Memory B cell (primary cell): Measurements from ENCODE around the gene SCRN1.

Experiments
- ATAC-seq: fragments of 150-1000 bp; cut with Tn5 transposase; 2 replicates; pipeline ENCODE4 v1.10.0; 2021; ENCODE audit warnings: low read depth, mild to moderate bottlenecking, moderate library complexity
- DNase-seq, 2 donors: peaks; one replicate each; pipeline ENCODE4 v3.0.0; 2022; ENCODE audit warnings: low spot score in 2 of 2
- H3K27ac Mint-ChIP-seq: one replicate; pipeline ENCODE4 v1.8.0; 2022; ENCODE audit warnings: mild to moderate bottlenecking, moderate library complexity, mixed read lengths
- H3K27me3 Mint-ChIP-seq: one replicate; pipeline ENCODE4 v1.8.0; 2022; ENCODE audit warnings: mixed read lengths
- H3K36me3 Mint-ChIP-seq: one replicate; pipeline ENCODE4 v1.8.0; 2022; ENCODE audit warnings: mild to moderate bottlenecking, mixed read lengths
- H3K4me1 Mint-ChIP-seq: one replicate; pipeline ENCODE4 v1.8.0; 2022; ENCODE audit warnings: mixed read lengths
- H3K4me3 Mint-ChIP-seq: one replicate; pipeline ENCODE4 v1.8.0; 2022; ENCODE audit warnings: mild to moderate bottlenecking, moderate library complexity, mixed read lengths
- H3K9me3 Mint-ChIP-seq: one replicate; pipeline ENCODE4 v1.8.0; 2022; ENCODE audit warnings: mixed read lengths

Gene SCRN1

DNA sequence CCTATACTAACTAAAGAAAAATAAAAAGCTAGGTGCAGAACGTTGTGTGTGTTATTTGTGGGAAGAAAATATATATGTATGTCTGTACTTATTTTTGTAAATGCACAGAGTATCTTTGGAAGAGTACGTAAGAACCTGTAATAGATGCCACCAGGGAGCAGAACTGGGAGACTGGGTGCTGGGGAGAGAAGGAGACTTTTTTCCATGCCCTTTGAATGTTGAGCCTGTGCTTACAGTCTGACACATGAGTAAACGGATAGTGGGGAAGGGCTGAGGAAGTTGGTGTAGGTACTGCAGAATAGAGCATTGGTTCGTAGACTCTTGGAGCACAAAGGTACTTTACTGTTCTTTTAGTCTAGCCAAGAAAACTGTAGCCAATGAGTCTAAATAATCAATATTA is 1.3 kb upstream of the SCRN1 start:
- DNase-seq (no peak), ATAC-seq (no peak)
- Mint-ChIP-seq H3K4me3 (peak overlapping the region; percentile 72), H3K9me3 (no peaks in the 10 kb centered on the region), H3K27ac (peak overlapping the region; percentile 89), H3K27me3 (no peaks in the 10 kb centered on the region), H3K36me3 (no peaks in the 10 kb centered on the region), H3K4me1 (peaks cover 18% of the 10 kb centered on the region)

GRCh38 chr7:29988424-29989256 is 961 bp downstream of the SCRN1 start:
- Mint-ChIP-seq H3K36me3 (peaks cover under 1% of the 10 kb centered on the region), H3K27me3 (no peaks in the 10 kb centered on the region), H3K27ac (peak overlapping the region; percentile 86), H3K4me1 (peaks cover 24% of the 10 kb centered on the region), H3K9me3 (no peaks in the 10 kb centered on the region), H3K4me3 (peak overlapping the region; percentile 87)
- DNase-seq: peak; percentile 27 to 43
- ATAC-seq: peak; percentile 43

- H3K4me3 Mint-ChIP-seq: peak overlapping the region; percentile 87
- peaks cover 2% of the 10 kb centered on the region for H3K36me3 Mint-ChIP-seq
- H3K9me3 Mint-ChIP-seq: no peaks in the 10 kb centered on the region
- no peak for ATAC-seq
- H3K4me1 Mint-ChIP-seq: peaks cover 28% of the 10 kb centered on the region
- H3K27me3 Mint-ChIP-seq: no peaks in the 10 kb centered on the region
- peak overlapping the region; percentile 86 for H3K27ac Mint-ChIP-seq
- DNase-seq: no peak
Observed at GRCh38 chr7:29987811-29988317, 1.7 kb downstream of the SCRN1 start.

- peak overlapping the region; percentile 85 for H3K4me3 Mint-ChIP-seq
Observed at GRCh38 chr7:29987083-29987482, 2.5 kb downstream of the SCRN1 start.

DNA sequence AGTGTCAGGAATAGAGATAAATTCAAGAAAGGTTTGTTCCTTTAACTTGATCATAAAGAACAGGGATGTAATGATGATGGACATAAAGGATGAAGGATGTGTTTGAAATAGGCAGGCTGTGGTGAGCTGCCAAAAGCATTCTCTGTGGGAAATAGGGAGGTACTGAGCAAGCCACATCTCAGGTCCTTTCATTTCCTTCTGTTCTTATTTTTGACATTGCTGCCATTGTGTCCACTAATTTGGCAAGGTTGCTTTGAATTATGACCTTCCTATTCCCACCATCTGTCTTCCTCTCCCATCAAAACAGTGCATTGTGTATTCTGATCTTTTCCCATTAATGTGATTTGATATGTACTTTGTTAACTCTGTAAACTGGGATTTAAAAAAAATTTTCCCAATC is 9.4 kb downstream of the SCRN1 start:
- no peaks in the 10 kb centered on the region for H3K27me3 Mint-ChIP-seq
- peaks cover 7% of the 10 kb centered on the region for H3K36me3 Mint-ChIP-seq
- no peaks in the 10 kb centered on the region for H3K9me3 Mint-ChIP-seq
- H3K27ac Mint-ChIP-seq: no peak overlapping the region
- ATAC-seq (no peak), DNase-seq (no peak)
- no peak overlapping the region for H3K4me3 Mint-ChIP-seq
- H3K4me1 Mint-ChIP-seq: peaks cover 36% of the 10 kb centered on the region

More at GRCh38 chr7:29987083-29987482, 2.5 kb downstream of the SCRN1 start:
- peaks cover 30% of the 10 kb centered on the region for H3K4me1 Mint-ChIP-seq
- H3K9me3 Mint-ChIP-seq: no peaks in the 10 kb centered on the region
- H3K27ac Mint-ChIP-seq: peak overlapping the region; percentile 86
- H3K27me3 Mint-ChIP-seq: no peaks in the 10 kb centered on the region
- H3K36me3 Mint-ChIP-seq: peaks cover 2% of the 10 kb centered on the region
- DNase-seq (no peak), ATAC-seq (no peak)

DNA sequence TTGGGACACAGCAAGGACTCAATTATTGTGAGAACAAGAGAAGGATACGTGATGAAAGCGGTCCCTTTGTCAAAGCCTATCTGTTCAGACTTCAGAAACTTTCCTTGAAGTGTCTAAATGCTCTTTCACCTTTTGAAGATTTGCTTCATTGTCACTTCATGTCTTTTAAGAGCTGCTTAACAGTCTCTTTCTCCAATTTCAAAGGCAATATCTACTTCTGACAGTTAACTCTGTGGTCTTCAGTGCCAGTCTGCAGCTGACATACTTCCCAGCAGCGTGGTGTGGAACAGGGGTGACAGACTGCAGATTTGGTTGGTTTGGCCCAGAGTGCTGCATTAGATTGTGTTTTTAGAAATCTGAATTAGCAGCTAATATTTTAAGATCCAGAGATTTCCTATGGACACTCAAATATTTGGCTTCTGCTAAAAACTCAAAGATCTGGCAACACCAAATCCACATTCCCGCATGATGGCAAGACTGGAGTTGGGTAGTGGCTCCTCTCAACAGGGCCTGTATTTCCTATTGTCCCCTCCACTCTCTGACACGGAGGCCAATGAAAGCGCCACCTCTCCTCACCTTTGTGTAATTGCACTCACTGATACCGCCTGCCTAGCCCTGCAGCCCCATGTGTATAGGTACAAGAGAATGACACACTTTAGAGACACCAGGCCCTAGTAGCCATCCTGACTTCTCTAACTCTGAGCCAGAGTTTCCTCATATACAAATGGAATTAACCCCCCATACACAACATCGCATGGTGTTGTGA is 11.5 kb downstream of the SCRN1 start:
- Mint-ChIP-seq H3K27ac (peak overlapping the region; percentile 28), H3K9me3 (no peaks in the 10 kb centered on the region), H3K4me1 (peaks cover 37% of the 10 kb centered on the region), H3K36me3 (peaks cover 7% of the 10 kb centered on the region), H3K4me3 (no peak overlapping the region), H3K27me3 (no peaks in the 10 kb centered on the region)
- DNase-seq: no peak
- no peak for ATAC-seq

DNA sequence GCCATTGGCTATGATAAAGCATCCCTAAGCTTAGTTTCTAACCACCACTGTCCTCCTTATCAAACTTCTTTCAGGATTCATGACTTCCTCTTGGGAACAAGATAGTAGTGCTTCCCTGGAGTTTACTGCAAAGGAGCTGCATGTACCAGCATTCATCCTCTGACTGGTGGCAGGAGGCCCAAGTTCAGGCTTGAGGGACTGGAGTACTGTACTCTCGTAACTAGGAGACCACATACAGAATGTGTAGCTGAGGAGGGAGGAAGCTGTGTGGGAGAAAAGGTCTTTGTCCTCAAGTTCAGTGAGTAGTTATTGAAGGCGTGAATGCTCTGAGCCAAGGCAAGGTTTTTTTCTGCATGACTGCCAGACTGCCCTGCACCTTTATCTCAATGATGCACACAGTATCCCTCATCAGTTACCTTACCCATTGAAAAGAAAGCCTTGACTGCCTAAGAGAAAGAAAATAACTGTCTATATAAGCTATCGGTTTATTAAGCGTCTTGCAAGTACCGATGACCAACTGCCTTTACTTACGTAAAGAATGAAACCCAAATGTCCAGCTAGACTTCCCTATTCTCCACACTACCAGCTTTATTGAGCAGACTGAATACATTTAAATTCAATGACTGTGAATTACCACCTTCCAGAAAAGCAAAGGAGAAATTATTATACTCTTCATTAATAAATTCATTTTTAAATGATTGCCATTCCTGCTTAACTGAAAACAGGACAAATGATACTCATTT is 12.8 kb downstream of the SCRN1 start:
- no peak overlapping the region for H3K27ac Mint-ChIP-seq
- H3K36me3 Mint-ChIP-seq: peaks cover 7% of the 10 kb centered on the region
- H3K27me3 Mint-ChIP-seq: no peaks in the 10 kb centered on the region
- H3K4me1 Mint-ChIP-seq: peaks cover 35% of the 10 kb centered on the region
- no peak overlapping the region for H3K4me3 Mint-ChIP-seq
- H3K9me3 Mint-ChIP-seq: no peaks in the 10 kb centered on the region
- DNase-seq (no peak), ATAC-seq (no peak)

DNA sequence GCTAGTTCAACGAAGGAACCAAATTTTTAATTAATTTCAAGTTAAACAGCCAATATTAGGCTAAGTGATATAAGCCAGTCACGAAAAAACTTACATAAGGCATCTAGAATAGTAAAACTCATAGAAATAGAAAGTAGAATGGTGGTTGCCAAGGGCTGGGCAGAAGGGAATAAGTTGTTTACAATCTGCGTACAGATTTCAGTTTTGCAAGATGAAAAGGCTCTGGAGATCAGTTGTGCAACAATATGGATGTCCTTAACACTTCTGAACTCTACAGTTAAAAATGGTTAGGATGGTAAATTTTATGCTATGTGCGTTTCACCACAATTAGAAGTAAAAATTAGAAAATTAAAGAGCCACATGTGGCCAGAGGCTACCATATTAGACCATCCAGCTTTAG is 13.3 kb downstream of the SCRN1 start:
- ATAC-seq (no peak), DNase-seq (no peak)
- Mint-ChIP-seq H3K4me3 (no peak overlapping the region), H3K36me3 (peaks cover 7% of the 10 kb centered on the region), H3K9me3 (no peaks in the 10 kb centered on the region), H3K27me3 (no peaks in the 10 kb centered on the region), H3K4me1 (peaks cover 33% of the 10 kb centered on the region), H3K27ac (no peak overlapping the region)

GRCh38 chr7:29975561-29975960 is 14.0 kb downstream of the SCRN1 start:
- H3K9me3 Mint-ChIP-seq: no peaks in the 10 kb centered on the region
- H3K36me3 Mint-ChIP-seq: peaks cover 9% of the 10 kb centered on the region
- no peak overlapping the region for H3K4me3 Mint-ChIP-seq
- H3K27ac Mint-ChIP-seq: no peak overlapping the region
- H3K4me1 Mint-ChIP-seq: peaks cover 33% of the 10 kb centered on the region
- ATAC-seq (no peak), DNase-seq (no peak)
- no peaks in the 10 kb centered on the region for H3K27me3 Mint-ChIP-seq

GRCh38 chr7:29974286-29974685 is 15.3 kb downstream of the SCRN1 start:
- no peak for ATAC-seq
- Mint-ChIP-seq H3K4me3 (no peak overlapping the region), H3K27me3 (no peaks in the 10 kb centered on the region), H3K36me3 (peaks cover 17% of the 10 kb centered on the region), H3K4me1 (peaks cover 38% of the 10 kb centered on the region), H3K9me3 (no peaks in the 10 kb centered on the region), H3K27ac (no peak overlapping the region)
- no peak for DNase-seq

DNA sequence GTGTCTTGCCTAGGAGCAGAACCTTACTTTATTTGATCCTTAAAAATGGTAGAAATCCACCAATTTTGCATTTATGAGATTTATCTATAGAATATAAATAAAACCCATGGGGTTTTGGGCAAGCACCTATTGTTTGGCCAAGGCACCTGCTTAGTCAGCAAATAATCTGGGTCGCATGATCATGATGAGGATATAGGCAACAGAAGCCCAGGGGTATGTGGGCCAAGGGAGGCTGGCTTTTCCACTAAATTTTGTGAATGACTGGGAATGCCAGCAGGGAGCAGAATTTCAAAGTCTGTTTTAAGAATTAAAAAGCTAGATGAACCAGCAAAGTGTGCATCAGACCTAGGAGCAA is 17.3 kb downstream of the SCRN1 start:
- DNase-seq: no peak
- Mint-ChIP-seq H3K27me3 (no peaks in the 10 kb centered on the region), H3K27ac (no peak overlapping the region), H3K36me3 (peaks cover 25% of the 10 kb centered on the region), H3K4me1 (peaks cover 32% of the 10 kb centered on the region), H3K9me3 (no peaks in the 10 kb centered on the region), H3K4me3 (no peak overlapping the region)
- no peak for ATAC-seq

DNA sequence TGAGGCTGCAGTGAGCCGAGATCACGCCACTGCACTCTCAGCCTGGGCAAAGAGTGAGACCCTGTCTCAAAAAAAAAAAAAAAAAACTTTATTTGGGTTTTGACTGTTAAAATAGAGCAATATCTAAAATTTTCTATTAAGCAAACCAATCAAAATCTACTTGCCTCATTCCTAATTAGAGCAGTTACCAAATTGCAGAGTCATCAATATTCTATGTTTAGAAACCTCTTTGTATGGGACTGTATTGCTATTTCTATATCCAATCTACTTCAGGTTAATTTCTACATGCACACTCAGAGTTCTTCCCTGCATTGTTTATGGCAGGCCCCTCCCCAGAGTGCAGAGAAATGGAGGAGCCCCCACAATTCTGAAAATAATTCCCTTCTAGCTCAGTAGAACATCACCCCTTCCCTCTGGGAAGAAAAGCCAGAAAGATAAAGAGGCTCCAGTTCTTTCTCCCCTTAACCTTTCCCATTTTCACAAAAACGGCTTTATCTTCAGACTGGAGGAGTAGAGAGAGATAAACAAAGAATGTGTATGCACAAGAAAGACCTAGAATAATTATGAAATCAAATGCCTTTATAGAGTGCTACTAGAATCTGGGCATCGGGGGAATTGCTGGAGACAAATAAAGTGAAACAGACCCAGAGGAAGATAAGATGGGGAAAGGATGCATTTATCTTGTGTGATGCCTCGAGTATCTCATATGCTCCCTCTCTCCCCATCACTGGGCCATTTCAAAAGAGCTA is 17.9 kb downstream of the SCRN1 start:
- Mint-ChIP-seq H3K27ac (no peak overlapping the region), H3K4me3 (no peak overlapping the region), H3K36me3 (peaks cover 25% of the 10 kb centered on the region), H3K27me3 (no peaks in the 10 kb centered on the region), H3K9me3 (no peaks in the 10 kb centered on the region), H3K4me1 (peaks cover 28% of the 10 kb centered on the region)
- ATAC-seq: no peak
- DNase-seq: no peak

GRCh38 chr7:29970158-29970557 is 19.4 kb downstream of the SCRN1 start:
- H3K27me3 Mint-ChIP-seq: no peaks in the 10 kb centered on the region
- no peak overlapping the region for H3K4me3 Mint-ChIP-seq
- peaks cover 34% of the 10 kb centered on the region for H3K36me3 Mint-ChIP-seq
- ATAC-seq (no peak), DNase-seq (no peak)
- H3K9me3 Mint-ChIP-seq: no peaks in the 10 kb centered on the region
- H3K4me1 Mint-ChIP-seq: peaks cover 28% of the 10 kb centered on the region
- H3K27ac Mint-ChIP-seq: peak overlapping the region; percentile 74
